ENCODE results near the gene HAP1.
"Not testable (repeated sequence)": the region's sequence is repeated elsewhere in the genome, so short reads cannot be mapped to it uniquely, and the experiment has no call there.

Gene HAP1

DNA sequence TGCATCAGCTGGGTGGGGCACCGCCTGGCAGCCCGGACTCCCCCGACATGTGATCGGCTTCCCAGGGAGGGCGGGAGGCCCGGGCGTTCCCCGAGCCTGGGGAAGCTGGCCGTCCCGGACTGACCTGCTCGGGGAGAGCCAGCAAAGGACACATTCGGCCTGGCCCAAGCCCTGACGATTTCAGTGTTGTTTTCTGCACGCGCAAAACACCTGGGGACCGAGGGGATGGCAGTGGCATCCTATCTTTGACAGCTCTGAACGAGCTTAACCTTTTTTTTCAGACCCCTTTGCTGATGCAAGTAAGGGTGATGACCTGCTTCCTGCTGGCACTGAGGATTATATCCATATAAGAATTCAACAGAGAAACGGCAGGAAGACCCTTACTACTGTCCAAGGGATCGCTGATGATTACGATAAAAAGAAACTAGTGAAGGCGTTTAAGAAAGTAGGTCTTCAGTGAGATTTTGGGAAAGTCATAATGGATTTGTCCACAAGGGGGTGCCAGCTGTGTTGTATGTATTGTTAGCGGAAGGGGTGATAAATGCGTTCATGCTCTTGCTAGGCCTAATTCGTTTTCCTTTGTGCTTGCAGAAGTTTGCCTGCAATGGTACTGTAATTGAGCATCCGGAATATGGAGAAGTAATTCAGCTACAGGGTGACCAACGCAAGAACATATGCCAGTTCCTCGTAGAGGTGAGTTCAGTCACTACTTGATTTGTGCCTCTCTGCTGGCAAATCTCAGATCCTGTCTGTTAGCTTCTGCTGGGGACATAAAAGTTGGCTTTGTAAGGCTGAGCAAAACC, 44.7 kb downstream of the HAP1 start:
- peak; percentile 53 for DNase-seq (ENCODE audit: low spot score)

GRCh38 chr17:41688641-41689496, 45.6 kb downstream of the HAP1 start, which contains the start of gene EIF1:
EIF1 (plus strand) TSS chr17:41688885; CDS start chr17:41689039, 154 bp downstream.
- DNase-seq (ENCODE audit: low spot score), result peak; percentile 100

- no peak for DNase-seq (ENCODE audit: low spot score)
Observed at GRCh38 chr17:41687828-41688640, 46.4 kb downstream of the HAP1 start.

- DNase-seq (ENCODE audit: low spot score), result no peak
Observed at GRCh38 chr17:41686281-41686680, 48.2 kb downstream of the HAP1 start.

GRCh38 chr17:41685753-41686152, 48.7 kb downstream of the HAP1 start:
- DNase-seq (ENCODE audit: low spot score), result not testable (repeated sequence)

DNA sequence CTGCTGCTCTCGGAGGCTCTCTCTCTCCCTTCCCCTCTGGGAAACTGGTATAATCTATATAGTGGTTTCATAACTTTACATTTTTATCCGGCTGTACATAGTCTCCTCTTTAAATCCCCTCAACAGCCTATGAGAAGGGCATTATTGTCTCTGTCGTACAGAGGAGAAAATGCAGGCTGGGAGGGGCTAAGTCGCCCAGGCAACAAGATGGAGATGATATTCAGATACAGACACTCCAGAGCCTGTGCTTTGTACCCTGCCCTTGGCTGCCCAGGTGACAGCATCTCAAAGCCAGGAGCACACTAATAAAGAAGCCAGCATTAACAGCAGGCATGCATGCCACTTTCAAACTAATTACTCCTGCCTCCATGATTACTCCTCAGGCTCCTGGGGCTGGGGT, 50.4 kb downstream of the HAP1 start:
- DNase-seq (ENCODE audit: low spot score), result no peak

DNA sequence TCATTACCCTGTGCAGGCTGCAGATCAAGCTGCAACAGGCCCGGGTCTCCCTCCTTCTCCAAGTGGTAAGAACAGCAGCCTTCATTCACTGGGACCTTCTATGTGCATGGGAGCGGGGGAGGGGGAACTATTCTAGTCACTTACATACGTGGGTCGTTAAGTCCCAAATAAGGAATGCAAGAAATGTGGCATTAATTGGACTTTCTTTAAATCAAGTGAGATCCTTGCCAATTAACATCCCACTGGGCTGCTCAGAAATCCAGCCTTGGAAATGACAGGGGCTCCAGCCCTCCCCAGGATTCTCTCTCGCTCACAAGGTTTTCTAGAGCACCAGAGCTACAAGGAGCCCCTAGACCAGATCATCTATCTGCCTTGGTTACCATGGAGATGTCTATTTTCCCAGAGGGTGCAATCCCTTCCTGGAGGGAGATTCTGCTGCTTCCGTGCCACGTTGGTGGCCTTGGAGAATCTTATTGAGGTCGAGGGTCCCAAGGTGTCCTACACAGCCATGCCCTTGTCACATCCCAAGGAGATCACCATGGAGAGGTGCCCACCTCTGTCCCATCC, 50.9 kb downstream of the HAP1 start:
- DNase-seq (ENCODE audit: low spot score), result no peak

- DNase-seq (ENCODE audit: low spot score), result no peak
Observed at GRCh38 chr17:41682631-41683030, 51.8 kb downstream of the HAP1 start.

- DNase-seq (ENCODE audit: low spot score), result no peak
Observed at GRCh38 chr17:41681776-41682175, 52.7 kb downstream of the HAP1 start.

DNA sequence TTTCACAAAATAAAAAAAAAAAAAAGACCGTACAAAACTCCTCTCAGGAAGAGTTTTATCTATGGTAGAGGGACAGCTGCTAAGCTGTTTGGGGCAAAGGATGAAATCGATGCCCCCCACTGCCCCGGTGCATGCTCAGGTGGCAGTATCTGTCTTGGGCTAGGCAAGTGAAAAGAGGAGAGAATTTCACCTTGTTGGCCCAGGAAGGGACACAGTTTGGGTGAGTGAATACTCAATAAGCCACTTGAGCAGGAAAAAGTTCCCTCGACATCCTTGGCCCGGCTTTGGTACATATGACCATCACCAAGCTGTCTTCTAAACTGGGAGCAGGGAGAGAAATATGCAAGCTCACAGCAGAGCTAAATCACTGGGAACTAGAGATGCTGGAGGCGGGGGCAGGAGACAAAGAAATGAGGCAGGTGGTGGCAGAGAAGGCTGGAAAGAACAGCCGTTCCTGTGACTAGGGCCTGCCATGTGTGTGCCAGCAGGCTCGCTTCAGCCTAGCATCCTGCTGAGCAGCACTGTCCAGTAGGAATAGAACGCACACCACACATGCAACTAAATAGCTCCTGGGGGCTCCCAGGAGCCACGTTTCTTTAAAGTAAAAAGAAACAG, 53.9 kb downstream of the HAP1 start:
- DNase-seq (ENCODE audit: low spot score), result no peak

DNA sequence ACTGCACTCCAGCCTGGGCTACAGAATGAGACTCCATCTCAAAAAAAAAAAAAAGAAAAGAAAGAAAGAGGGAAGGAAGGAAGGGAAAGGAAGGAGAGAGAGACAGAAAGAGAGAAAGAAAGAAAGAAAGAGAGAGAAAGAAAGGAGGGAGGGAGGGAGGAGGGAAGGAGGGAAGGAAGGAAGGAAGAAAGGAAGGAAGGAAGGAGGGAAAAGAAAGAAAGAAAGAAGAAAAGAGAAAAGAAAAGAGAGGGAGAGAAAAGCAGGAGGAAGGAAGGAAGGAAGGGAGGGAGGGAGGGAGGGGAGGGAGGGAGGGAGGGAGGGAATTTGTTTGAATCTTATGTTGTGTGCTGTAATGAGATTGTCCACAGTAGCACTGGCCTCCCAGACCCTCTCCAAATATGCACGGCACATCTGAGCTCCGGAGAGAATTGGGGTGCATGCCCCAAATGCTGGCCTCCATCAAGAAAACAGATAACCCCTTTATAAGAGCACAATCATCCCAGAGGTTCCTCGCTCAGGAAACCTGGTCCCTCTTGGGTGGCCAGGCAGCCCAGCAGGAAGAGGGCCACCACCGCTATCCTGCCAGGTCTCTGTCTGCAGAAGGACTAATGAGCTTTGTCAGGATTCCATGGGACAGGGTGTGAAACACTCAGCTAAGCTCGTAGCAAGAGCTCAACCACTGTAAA, 54.6 kb downstream of the HAP1 start:
- no peak for DNase-seq (ENCODE audit: low spot score)

DNA sequence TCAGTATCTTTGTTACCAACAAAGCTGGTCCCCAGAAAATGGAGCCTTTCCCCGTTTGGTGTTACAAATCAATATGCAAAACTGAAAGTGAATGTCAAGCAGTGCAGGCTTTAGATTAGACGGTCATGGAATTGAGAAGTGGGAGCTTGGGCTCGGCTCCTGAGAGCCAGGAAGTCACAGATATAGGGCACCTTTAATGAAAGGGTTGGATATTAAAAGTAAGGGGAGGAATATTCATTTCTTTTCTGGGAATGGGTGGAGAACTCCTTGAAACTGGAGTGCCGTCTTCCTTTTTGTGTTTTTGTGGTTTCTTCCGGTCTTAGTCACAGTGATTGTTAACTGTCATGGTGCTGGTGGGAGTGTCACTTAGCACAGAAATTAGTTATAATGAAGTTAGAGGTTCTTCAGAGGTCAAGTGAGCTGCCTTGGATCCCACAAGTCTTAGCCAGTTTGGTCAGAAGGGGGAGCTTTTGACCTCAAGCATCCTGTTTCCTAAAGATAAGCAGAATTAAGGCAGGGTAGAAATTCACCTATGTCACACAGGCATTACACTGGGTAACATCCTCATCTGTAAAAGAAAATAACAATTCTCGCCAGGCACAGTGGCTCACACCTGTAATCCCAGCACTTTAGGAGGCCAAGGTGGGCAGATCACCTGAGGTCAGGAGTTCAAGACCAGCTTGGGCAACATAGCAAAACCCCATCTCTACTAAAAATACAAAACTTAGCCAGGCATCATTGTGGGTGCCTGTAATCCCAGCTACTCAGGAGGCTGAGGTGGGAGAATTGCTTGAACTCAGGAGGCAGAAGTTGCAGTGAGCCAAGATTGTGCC, 55.3 kb downstream of the HAP1 start:
- DNase-seq (ENCODE audit: low spot score), result no peak

GRCh38 chr17:41678411-41678906, 56.0 kb downstream of the HAP1 start:
- no peak for DNase-seq (ENCODE audit: low spot score)

DNA sequence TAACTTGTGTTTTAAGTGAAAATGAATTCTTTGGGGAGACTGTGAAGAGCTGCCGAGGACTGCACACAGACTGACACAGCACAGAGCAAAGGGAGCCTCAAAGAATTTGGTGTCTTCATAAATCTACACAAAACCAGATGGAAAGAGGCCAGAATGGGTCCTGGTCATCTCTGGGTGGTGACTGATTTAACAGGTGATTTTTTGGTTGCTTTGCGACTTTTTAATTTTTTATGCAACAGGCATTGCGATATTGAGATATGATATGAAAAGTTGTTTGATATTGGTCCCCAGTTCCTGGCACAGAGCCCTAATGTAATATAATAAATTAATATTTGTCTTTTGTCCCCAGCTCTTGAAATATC, 58.4 kb downstream of the HAP1 start:
- no peak for DNase-seq (ENCODE audit: low spot score)

- not testable (repeated sequence) for DNase-seq (ENCODE audit: low spot score)
Observed at GRCh38 chr17:41675157-41676057, 59.0 kb downstream of the HAP1 start.

All from globus pallidus (tissue), 1 donor.